ENCODE results near the gene IER3. TPM values are rescaled to one million over a fixed set of nuclear protein-coding genes. Genes with fewer than 3 reads are reported as not detected.

IER3 gene
- total and polyA plus RNA-seq, 2 of the 13 experiments (the other 11 are each of a cell fraction or from before 2014, with no cell fraction given): 51.1 to 131 TPM

GRCh38 chr6:30743099-30744053, 971 bp downstream of the IER3 start (continued):
- TF ChIP-seq ZNF331 (CRISPR knock-in tag; IDR thresholded peaks at IDR 0.05): peak; percentile 13
- TF ChIP-seq ZNF800 (CRISPR knock-in tag; IDR thresholded peaks at IDR 0.05): peak; percentile 22; the same call in 1 of the 2 replicates
- 0 out of 2 replicates have a peak, but pooled peaks have one; percentile 9 for TF ChIP-seq ZBTB26 (CRISPR knock-in tag; IDR thresholded peaks at IDR 0.05; ENCODE audit: borderline replicate concordance)
- TF ChIP-seq KIAA2018 (CRISPR knock-in tag; IDR thresholded peaks at IDR 0.05; ENCODE audit: borderline replicate concordance): peak; percentile 15; the same call in 1 of the 2 replicates
- TF ChIP-seq ZBTB3 (CRISPR knock-in tag; IDR thresholded peaks at IDR 0.05; ENCODE audit: borderline replicate concordance, low read depth): no peak; the same call in 1 of the 2 replicates
- no peak for TF ChIP-seq MEIS2 (CRISPR knock-in tag; IDR thresholded peaks at IDR 0.05)
- TF ChIP-seq ATF7 (IDR thresholded peaks at IDR 0.05): no peak
- TF ChIP-seq ATF7 (CRISPR knock-in tag; IDR thresholded peaks at IDR 0.05): 0 out of 2 replicates have a peak, but pooled peaks have one; percentile 13
- peak; percentile 88 for TF ChIP-seq SRSF4 (IDR thresholded peaks at IDR 0.05; ENCODE audit: low read depth, low read length, poor library complexity, severe bottlenecking)
- no peak; the same call in 1 of the 2 replicates for TF ChIP-seq ZKSCAN8 (CRISPR knock-in tag; IDR thresholded peaks at IDR 0.05; ENCODE audit: borderline replicate concordance)
- TF ChIP-seq PRPF4 (IDR thresholded peaks at IDR 0.05; ENCODE audit: low read depth, low read length, poor library complexity, severe bottlenecking): no peak
